Stimulated activated CD4-positive, alpha-beta T cell treated with anti-CD3 and anti-CD28 coated beads, TNF-alpha, amount 100 ng/mL, for 4 hours (primary cell): ENCODE measurements around the gene NECTIN2.
"Not testable (repeated sequence)": the region's sequence is repeated elsewhere in the genome, so short reads cannot be mapped to it uniquely, and the experiment has no call there.

Experiments
- DNase-seq, 3 experiments: peaks; one replicate each; pipeline ENCODE4 v3.0.0-alpha.2; 2020; ENCODE audit warnings: low read depth in 3 of 3

The NECTIN2 gene

DNA sequence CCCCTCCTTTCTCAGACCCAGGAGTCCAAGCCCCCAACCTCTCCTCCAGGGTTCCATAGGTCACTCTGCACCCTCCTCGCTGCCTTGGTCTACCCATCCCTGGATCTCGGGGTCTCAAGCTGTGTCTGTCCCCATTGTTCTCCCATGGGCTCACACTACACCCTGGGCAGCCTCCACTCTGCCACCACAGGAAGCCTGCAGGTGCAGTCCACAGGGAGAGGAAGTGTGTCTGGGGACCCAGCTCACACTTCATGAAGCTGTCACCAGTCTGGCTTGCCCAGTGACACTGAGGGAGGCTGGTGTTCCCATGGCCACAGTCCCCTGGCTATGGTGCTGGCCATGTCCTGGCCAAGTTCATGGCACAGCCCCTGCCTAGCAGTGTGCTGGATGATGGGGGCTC, 5.3 kb downstream of the NECTIN2 start:
- DNase-seq, result no peak

- no peak for DNase-seq
Measured at GRCh38 chr19:44855606-44856005, 9.5 kb downstream of the NECTIN2 start.

GRCh38 chr19:44856421-44857083, 10.5 kb downstream of the NECTIN2 start:
- no peak for DNase-seq

- DNase-seq, result no peak
Measured at GRCh38 chr19:44857837-44858236, 11.7 kb downstream of the NECTIN2 start.

- not testable (repeated sequence) for DNase-seq
Measured at GRCh38 chr19:44861576-44861975, 15.5 kb downstream of the NECTIN2 start.

DNA sequence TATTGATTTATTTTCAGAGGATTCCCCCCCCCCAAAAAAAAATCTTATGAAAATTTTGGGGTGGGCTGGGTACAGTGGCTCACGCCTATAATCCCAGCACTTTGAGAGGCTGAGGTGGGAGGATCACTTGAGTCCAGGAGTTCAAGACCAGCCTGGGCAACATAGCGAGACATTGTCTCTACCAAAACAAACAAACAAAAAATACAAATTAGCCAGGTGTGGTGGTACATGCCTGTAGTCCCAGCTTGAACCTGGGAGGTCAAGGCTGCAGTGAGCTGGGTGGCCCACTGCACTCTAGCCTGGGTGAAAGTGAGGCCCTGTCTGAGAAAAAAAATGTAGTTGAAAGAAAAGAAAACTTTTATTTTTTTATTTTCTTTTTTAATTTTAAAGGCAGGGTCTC, 17.9 kb downstream of the NECTIN2 start:
- DNase-seq, result no peak

GRCh38 chr19:44865196-44865767, 19.2 kb downstream of the NECTIN2 start:
- no peak for DNase-seq

DNA sequence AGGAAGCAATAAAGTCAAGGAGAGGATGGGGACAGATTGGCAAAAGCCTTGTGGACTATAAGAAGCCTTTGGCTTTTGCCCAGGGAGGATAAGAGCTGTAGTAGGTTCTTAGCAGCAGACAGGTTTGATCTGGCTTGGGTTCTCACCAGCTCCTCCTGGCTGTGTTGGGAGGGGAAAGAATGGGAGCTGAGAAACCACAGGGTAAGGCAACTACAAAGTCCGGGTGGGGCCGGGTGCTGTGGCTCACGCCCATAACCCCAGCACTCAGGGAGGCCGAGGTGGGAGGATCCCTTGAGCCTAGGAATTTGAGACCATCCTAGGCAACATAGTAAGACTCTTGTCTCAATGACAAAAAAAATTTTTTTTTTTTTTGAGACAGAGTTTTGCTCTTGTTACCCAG, 20.6 kb downstream of the NECTIN2 start:
- DNase-seq, result no peak

DNA sequence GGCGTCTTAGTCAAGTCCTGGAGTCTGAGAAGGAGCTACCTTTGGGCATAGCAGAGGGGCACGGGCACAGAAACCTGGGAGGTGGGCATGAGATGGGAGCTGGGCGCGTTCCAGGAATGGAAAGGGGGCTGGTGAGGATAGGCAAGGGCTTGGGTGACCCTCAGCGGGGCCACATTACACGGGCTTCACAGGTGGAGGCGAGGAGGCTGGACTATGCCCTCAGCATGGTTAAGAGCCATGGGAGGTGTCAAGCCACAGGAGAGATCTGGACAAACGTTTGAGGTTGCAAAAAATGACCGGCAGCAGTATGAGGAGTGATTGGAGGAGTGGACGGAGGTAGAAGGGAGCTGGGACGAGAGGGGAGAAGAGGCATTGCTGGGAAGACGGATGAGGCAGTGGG, 21.5 kb downstream of the NECTIN2 start:
- no peak for DNase-seq

DNA sequence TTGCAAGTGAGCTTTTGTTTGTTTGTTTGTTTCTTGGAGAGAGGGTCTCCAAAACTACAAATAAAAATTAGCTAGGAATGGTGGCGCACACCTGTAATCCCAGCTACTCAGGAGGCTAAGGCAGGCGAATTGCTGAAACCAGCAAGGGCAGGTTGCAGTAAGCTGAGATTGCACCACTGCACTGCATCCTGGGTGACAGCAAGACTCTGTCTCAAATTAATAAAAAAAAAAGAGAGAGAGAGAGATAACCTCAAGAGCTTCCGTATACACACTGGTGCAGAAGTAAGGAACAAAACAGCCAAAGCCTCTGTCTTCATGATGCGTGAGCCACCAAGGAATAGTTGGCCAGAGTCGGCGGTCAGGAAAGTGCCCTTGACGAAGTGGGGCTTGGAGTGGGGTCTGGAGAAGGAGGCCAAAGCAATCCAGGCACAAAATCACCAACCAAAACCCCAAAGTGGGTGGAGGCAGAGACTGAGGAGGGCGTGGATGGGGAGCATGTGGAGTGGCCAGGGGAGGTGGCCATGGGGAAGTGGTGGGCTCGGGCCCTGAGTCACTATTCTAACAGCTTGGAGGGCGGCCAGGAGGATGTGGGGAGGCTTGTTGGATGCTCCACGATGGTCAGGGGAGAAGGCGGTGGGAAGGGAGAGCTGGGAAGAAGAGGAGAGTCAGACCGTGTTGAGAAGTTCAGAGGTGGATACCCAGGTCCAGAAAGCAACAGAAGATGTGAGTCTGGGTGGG, 23.8 kb downstream of the NECTIN2 start:
- no peak for DNase-seq

DNA sequence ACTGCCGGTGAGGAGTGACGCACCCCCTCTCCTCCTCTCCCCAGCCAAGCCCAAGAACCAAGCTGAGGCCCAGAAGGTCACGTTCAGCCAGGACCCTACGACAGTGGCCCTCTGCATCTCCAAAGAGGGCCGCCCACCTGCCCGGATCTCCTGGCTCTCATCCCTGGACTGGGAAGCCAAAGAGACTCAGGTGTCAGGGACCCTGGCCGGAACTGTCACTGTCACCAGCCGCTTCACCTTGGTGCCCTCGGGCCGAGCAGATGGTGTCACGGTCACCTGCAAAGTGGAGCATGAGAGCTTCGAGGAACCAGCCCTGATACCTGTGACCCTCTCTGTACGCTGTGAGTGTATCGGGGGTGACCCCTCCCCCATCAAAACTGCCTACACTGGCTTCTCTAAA, 25.7 kb downstream of the NECTIN2 start:
- no peak for DNase-seq

- no peak for DNase-seq
Measured at GRCh38 chr19:44872661-44873060, 26.6 kb downstream of the NECTIN2 start.

DNA sequence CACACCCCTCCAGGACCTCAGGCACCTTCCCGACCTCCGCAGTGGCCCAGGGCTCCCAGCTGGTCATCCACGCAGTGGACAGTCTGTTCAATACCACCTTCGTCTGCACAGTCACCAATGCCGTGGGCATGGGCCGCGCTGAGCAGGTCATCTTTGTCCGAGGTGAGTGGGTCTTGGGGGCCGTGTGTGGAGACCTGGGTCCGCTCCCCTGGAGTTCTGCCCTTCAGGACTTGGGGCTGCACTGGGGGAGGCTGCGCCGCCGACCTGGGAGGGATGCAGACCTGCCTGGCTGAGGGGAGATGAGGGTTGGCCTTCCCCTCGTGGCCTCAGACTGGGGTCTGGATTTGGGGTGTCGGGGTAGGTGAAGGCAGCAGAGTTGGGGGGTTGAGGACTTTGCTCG, 28.2 kb downstream of the NECTIN2 start:
- DNase-seq, result no peak

- no peak for DNase-seq
Measured at GRCh38 chr19:44875666-44876451, 29.8 kb downstream of the NECTIN2 start.

DNA sequence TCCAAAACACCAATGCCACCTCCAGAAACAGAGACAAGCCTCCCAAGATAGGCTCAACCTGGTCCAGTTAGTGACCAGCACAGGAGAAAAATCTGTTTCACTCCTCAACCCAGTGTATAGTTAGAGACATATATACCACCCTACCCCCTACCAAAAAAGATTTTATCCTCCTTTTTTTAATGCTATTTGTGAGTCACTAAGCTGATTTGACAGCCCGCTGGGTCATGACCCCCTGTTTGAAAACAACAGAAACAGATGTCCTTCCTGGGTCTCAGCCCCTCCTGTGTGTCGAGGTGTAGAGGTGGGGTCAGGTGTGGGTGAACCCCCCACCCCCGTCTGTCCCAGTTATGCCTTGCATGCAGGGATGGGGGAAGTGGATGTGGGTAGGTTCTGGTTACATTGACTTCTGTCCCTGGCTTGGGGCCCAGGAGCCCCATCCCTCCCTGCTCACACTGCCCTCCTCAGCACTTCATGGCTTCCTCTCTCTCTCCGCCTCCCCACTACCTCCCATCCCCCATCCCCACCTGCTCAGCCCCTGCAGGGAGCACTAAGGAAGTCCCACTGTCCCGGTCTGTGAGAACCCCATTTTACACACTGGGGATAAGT, 30.9 kb downstream of the NECTIN2 start:
- no peak for DNase-seq

DNA sequence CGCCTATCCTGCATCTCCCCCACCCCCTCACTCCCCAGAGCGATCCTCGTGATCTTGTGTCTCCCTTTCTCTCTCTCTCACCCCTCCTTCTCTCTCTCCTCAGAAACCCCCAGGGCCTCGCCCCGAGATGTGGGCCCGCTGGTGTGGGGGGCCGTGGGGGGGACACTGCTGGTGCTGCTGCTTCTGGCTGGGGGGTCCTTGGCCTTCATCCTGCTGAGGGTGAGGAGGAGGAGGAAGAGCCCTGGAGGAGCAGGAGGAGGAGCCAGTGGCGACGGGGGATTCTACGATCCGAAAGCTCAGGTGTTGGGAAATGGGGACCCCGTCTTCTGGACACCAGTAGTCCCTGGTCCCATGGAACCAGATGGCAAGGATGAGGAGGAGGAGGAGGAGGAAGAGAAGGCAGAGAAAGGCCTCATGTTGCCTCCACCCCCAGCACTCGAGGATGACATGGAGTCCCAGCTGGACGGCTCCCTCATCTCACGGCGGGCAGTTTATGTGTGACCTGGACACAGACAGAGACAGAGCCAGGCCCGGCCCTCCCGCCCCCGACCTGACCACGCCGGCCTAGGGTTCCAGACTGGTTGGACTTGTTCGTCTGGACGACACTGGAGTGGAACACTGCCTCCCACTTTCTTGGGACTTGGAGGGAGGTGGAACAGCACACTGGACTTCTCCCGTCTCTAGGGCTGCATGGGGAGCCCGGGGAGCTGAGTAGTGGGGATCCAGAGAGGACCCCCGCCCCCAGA, 32.2 kb downstream of the NECTIN2 start:
- no peak for DNase-seq

DNA sequence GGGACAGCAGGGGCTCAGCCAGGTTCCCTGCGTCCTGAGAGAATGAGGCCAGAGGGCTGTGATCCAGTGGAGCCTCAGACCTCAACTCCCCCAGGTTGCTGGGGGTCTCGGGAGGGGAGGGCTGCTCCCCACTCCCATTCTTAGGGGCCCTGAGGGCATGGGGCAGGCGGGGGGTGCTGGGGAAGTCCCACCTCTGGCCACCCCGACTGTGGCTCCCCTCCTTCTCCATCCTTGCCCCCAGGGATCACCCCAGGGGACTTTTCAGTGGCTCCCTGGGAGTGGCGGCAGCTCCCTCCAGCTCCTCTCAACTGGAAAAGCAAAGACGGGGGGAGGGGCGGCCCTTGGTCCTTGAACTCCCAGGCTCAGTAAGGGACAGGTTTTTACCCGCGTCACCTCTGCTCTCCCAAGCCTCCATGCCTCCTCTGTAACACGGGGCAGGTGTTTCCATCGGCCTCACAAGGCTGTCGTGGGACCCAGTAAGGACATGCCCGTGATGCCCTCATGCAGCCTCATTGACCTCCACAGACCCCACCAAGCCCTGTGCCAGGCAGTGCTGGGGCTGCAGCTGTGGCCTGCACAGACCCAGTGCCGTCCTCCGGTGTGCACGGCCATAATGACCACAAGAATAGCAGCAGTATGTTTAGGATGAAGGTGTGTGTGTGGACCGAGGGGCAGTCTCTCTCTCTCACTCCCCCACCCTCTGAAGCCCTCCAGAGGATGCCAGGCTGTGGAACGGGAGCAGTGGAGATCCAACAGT, 33.4 kb downstream of the NECTIN2 start:
- DNase-seq, result no peak

GRCh38 chr19:44882063-44882462, 36.0 kb downstream of the NECTIN2 start:
- DNase-seq, result no peak

- not testable (repeated sequence) for DNase-seq
Measured at GRCh38 chr19:44882619-44883397, 36.7 kb downstream of the NECTIN2 start.

GRCh38 chr19:44883922-44884321, 37.8 kb downstream of the NECTIN2 start:
- no peak for DNase-seq
